HG03045 (cell line): Measurements from ENCODE around the gene ARHGAP4.

ENCODE experiments used
- ATAC-seq: cut with Tn5 transposase; IDR thresholded peaks from one replicate; pipeline ENCODE4 v1.9.1; 2021; ENCODE audit warnings: mild to moderate bottlenecking, moderate library complexity; ENCODE audit not compliant: unreplicated experiment

The ARHGAP4 gene

DNA sequence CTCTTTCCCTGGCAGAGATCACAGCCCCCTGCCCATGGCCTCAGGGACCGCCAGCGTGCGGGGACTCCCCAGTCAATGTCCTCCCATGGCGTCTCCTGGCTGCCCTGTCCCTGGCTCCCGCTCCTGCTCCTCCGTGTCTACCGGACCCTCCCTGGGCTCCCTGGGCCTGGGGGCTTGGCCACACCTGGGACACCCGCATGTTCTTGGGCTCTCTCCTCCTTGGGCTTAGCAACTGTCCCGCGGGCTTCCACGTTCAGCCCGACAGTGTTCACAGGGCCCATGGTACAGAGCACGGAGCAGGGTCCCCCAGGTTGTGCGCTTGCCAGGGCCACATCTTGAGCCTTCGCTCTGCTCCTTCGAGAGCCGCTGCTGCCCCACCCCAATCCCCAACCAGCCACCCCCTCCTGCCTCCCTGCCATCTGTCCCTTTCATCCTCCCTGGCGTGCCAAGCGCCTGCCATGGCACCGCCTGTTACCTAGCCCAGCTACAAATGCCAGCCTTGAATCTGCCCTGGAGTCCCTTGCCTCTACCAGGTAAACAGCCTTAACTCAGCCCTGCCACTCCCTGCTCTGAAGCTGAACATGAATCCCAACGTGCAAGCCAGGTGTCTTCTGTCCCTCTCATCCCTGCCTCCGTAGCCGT, 17.7 kb downstream of the ARHGAP4 start:
- no peak for ATAC-seq

DNA sequence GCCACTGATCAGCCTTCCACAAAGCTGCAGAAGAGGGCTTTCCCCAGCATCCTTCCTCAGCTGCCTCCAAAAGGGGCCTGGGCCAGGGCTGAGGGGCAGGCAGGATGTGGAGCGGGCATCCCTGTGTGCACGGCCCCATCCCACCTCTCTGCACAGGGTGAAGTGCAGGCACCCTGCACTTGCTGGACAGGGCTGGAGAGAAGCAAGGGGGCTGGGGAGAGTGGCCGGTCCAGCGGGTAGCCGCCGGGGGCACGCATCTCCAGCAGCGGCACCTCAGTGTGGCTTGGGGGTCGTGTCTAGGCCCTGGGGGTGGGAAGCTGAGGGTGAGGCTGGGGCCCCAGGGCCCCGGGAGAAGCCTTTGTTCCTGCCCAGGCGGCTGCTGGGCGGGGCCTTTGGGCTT, 18.6 kb downstream of the ARHGAP4 start:
- no peak for ATAC-seq

DNA sequence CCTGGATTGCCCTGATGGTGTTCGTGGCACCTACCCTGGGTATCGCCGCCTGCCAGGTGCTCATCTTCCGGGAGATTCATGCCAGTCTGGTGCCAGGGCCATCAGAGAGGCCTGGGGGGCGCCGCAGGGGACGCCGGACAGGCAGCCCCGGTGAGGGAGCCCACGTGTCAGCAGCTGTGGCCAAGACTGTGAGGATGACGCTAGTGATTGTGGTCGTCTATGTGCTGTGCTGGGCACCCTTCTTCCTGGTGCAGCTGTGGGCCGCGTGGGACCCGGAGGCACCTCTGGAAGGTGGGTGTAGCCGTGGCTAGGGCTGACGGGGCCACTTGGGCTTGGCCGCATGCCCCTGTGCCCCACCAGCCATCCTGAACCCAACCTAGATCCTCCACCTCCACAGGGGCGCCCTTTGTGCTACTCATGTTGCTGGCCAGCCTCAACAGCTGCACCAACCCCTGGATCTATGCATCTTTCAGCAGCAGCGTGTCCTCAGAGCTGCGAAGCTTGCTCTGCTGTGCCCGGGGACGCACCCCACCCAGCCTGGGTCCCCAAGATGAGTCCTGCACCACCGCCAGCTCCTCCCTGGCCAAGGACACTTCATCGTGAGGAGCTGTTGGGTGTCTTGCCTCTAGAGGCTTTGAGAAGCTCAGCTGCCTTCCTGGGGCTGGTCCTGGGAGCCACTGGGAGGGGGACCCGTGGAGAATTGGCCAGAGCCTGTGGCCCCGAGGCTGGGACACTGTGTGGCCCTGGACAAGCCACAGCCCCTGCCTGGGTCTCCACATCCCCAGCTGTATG, 19.7 kb downstream of the ARHGAP4 start:
- no peak for ATAC-seq

DNA sequence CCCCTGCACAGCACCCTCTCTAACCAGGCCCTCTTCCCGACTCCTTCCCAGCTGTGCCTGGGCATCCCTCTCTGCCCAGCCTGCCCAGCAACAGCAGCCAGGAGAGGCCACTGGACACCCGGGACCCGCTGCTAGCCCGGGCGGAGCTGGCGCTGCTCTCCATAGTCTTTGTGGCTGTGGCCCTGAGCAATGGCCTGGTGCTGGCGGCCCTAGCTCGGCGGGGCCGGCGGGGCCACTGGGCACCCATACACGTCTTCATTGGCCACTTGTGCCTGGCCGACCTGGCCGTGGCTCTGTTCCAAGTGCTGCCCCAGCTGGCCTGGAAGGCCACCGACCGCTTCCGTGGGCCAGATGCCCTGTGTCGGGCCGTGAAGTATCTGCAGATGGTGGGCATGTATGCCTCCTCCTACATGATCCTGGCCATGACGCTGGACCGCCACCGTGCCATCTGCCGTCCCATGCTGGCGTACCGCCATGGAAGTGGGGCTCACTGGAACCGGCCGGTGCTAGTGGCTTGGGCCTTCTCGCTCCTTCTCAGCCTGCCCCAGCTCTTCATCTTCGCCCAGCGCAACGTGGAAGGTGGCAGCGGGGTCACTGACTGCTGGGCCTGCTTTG, 20.5 kb downstream of the ARHGAP4 start:
- ATAC-seq: no peak

DNA sequence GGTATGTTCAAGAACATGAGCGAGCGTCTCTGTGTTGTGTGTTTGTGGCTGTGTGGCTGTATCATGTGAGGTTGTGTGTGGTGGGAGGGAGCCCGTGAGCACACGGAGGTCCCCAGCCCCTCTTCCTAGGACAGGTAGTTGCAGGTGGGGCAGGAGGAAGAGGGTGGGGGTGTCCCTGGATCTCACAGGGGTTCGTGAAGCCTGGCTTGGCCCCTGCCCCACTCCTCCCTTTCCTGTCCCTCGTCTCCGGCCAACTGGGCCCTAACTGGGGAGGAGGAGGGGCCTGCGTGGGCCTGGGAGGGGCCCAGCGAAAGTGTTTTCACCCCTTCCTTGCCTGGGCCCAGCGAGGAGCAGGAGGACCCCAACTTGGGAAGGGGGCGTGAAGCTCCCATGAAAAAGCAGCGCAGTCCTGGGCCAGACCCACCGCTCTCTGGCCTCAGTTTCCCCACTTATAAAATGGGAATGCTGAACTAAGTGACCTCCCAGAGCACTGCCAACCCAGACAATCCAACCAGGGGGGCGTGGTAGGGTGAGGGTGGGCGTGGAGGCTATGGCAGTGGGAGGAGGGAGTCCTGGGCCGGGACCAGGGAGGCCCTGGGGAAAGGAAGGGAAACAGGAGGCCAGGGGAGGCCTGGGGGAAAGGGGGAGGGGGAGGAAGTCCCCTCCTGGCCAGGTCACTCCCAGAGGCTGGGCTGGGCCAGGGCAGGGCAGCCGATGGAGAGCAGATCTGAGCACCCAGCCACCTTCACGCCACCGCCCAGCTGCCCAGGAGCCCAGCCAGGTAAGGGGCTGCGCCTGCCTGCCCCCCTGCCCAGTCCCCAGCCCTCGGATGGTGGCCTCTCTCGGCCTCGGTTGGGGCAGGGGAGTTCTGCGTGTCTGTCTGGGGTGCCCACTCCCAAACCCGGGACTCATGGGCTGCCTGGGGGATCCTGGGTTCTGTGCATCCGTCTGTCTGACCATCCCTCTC, 21.8 kb downstream of the ARHGAP4 start, which contains the start of gene AVPR2:
TSS of gene AVPR2 (plus strand) at position 683 of the 967 bp plus-strand sequence. CDS start 473 bp downstream, outside the sequence.
- no peak for ATAC-seq

DNA sequence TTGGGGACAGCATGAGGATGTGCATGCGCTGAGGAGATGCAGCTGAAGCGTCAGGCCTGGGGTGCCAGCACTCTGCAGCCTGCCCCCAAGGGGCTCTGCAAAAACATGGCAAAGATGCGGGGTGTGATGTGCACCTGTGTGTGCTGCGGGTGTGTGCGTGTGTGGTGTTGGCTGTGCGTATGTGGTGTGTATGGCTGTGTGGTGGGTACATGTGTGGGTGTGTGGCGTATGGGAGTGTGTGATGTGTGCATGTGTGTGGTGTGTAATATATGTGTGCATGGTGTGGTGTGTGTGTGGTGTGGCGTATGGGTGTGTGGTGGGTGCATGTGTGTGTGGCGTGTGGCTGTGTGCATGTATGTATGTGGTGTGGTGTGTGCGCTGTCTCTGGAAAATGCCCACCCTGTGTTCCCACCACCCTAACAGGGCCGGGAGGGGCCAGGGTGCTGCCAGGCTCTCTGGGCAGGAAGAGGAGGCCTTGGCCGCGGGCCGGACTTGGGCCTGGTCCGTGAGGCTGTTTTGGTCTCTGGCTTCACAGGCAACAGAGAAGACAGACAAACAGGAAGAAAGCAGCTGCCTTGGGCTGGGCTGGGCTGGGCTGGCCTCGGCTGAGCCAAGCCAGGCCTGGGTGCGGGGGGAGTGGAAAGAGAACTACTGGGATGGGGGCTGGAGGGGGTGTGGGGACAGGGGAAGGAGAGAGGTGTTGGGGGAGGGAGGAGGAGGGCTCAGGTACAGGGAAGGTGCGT, 22.7 kb downstream of the ARHGAP4 start:
- no peak for ATAC-seq

DNA sequence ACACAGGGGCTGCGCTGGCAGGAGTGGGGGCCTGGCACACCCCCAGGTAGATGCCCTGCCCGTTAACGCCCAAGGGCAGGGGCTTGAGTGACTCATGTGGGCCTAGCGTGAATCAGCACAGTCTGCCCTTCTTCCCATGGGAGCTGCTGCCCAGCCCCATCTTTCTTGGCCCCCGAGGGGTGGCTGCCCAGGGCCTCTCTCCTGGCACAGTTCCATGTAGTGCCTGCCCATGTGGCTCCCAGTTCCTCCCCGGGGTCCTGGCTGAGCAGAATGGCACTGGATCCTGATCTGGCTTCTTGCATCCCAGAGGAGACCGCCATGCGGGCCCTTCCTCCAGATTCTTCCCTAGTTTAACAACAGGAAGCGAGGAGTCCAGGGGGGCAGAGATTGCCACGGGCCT, 23.7 kb downstream of the ARHGAP4 start:
- no peak for ATAC-seq

DNA sequence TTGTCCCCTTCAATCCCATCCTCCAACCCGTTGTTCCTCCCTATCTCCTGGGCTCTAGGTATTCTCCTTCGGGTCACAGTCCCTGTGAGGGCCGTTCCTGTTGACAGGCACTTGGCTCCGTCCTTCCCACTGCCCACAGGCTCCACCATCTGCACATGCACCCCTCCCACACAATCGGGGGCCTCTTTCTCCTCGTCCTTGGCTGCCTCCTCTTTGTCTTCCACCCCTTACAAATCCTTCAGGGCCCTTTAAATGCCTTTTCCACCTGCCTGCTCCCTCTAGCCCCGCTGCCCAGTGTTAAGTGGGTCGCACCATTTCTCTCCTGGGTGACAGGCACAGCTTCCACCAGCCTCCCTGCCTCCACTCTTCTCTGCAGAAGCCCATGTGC, 24.3 kb downstream of the ARHGAP4 start:
- ATAC-seq: no peak

DNA sequence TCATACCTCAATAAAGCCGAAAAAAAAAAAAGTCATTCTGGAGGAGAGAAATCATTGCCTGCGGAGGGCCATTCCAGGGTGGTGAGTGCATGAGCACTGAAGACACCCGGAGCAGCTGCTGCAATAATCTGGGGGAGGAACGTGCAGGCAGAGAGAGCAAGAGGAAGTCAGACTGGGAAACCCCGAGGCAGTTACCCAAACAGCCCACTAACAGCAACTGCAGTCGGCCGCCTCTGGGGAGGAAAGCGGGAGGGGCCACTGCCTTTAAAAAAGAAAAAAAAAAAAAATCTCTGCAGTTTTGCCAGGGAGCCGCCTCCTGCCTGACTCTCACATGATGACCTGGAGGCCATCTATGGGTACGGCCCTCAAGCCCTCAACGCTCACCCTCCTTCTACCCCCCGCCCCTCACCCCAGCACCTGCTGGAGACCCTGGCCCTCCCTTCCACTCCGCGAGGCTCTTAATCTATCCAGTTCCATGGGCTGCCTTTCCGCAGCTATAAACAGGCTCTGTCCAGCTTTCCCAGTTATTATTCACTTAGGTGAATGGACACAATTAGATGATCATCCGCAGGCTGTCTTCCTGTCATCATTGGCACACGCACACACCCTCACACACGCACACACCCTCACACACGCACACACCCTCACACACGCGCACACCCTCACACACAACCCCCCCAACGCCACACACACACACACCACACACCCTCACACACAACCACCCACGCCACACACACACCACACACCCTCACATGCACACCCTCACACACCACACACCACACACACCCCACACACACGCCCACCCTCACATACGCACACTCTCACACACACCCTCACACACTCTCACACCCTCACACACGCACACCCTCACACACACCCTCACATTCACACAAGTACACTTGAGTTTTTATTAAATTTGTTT, 25.0 kb downstream of the ARHGAP4 start:
- peak; percentile 88 for ATAC-seq

DNA sequence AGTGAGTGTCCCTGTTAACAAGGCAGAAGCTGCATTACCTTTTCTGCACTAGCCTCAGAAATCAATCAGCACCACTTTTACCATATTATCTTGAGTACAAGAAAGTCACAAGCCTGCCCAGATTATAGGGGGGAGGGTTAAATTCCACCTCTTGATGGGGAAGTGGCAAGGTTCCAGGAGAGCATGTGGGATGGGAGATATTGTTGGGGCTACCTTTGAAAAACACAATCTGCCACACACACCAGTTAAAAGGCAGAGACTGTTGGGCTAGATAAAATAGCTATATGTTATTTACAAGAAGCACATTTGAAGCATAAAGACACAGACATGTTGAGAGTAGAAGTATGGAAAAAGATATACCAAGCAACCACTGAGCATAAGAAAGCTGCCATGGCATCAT, 28.2 kb downstream of the ARHGAP4 start:
- ATAC-seq: no peak

DNA sequence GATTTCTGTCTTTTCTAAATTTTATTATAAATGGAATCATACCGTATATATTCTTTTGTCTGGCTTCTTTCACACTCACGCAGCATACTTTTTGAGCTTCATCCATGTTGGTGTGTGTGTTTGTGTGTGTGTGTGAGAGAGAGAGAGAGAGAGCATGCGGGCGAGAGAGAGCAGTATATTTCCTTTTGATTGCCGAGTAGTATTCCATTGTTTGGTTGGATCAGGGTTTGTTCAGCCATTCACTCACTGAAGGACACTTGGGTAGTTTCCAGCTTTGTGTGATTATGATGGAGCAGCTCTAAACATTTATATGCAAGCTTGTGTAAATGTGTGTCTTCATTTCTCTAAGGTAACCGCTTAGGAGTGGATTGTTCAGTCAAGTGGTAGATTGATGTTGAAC, 36.9 kb downstream of the ARHGAP4 start:
- ATAC-seq: no peak

DNA sequence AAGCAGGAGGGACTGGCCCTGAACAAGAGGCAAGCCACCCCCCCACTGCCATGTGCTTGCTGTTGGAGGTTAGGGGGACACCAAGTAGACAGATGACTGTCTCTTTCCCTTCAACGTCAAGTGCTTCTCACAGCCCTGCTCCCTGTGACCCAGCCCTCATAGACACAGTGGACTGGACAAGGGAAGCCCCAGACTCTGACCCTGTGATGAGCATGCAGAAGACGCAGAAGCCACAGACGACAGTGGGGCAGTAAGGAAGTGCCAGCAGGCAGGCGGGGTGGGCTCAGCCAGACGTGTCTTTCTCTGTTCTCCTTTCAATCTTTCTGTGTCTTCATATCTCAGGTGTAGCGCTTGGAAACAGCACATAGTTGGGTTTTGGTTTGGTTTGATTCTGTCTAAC, 37.7 kb downstream of the ARHGAP4 start:
- no peak for ATAC-seq

DNA sequence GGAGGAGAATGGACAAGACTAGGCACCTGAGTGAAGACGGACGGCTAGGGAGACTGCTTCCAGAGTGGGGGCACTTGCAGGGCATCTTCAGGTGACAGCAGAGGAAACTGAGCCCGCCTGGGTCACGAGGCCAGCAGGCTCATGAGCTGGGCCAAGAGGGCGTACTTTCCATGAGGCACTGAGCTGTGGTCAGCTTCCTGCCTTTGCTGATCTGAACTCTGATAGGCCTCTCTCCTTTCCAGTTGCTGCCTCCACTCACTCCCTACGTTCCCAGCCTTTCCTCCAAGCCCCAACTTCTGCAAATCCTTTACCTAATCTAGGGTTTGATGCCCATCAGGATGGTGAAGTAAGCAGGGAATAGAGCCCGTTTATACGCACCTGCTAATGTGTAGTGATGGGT, 38.7 kb downstream of the ARHGAP4 start:
- no peak for ATAC-seq

DNA sequence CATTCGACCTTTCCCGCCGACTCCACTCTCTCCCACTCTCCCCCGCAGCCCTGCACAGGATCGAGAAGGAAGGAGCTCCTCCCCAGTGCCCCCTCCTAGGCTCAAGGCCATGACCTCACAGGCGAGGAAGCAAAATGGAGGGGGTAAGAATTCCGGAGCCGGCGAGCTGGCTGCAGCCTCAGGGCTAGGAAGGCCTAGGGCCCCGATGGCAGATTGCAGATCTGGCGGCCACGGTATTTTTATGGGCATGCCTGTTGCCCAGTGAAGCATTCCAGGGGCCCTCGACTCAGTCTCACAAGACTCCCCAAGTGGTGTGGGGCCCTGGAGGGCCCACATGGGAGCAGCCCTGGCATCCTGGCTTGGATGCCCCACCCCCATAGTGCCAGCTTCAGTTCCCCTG, 39.1 kb downstream of the ARHGAP4 start:
- ATAC-seq: no peak

DNA sequence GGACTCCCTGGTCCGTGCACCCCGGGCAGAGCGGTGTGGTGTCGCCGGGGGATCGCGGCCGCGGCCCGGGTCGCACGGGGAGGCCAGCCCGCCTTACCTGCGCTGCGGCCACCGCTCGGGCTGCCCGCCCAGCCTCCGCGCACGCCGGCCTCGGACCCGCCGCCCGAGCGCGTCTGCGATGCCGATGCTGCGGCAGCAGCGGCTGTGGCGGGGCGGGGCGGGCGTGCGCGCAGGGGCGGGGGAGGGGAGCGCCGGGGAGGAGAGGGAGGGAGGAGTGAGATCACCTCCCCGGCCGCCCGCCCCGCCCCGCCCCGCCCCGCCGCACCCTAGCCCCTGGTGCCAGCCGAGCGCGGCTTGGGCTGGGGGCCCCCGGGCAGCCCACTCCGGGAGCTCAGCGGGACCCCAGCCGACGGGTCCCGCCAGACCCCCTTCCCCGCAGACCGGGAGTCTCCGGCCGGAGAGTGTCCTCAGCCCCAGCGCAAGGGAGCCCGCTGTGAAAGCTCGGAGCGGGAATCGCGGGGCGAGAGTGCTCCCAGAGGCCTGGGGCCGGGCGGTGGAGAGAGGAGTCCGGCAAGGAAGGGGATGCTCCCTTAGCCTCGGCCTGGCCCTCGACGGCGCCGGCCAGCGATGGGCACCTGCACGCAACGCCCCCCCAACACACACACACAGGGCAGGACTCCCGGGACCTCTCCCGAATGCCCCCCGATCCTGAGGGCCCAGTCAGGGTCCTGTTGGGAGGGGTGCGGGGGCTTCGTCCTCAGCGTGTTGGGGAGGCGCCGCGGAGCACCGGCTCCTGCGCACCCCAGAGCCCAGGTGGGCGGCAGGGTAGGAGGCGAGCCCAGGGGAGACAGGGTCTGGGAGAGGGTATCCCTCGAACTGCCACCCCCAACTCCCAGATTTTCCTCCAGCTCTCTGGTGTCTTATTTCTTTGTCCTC, 39.8 kb downstream of the ARHGAP4 start, which contains the start of gene L1CAM:
TSS of gene L1CAM (minus strand) at position 206 of the 936 bp plus-strand sequence. CDS start 10,337 bp downstream, outside the sequence.
- no peak for ATAC-seq

DNA sequence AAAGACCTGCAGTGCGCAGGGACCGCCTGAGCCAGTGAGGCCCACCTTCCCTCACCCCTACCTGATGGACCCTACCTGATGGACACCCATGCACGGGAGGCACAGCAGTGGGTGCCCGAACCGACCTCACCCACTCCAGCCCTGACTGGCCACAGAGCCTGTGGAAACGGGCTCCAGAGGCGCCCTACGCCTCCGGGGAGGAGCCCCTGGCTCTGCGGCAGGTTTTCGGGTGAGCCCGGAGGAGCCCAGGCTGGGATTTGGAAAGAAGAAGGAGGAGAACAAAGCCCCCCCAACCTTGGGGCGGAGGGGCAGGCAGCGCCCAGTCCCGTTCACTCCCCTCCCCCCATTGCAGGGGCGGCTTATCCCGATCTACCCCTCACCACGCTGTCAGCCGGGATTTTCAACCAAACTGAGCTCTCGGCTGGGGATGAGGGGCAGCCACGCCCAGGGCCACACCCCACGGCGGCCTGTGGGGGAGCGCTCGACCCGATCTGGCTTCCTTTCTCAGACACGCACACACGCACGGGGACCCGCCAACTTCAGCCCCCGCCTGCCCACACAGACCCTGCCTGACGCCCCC, 40.8 kb downstream of the ARHGAP4 start:
- no peak for ATAC-seq

DNA sequence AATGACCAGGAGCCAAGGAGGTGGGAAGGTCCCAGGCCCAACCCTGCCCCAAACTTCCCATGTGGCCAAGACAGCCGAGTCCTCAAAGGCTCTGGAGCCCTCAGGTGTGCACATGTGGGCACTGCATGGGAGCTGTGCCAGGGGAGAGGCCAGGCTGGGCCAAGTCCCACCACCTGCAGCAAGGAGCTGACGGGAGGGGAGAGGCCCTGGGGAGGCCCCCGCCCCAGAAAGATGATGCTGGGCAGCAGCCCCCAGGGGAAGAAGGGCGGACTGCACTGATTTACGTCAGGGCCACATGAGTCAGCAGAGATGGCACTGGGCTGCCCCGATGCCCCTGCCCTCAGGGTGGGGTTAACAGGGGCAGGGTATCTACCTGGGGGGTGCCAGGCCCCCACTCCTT, 41.5 kb downstream of the ARHGAP4 start:
- no peak for ATAC-seq

DNA sequence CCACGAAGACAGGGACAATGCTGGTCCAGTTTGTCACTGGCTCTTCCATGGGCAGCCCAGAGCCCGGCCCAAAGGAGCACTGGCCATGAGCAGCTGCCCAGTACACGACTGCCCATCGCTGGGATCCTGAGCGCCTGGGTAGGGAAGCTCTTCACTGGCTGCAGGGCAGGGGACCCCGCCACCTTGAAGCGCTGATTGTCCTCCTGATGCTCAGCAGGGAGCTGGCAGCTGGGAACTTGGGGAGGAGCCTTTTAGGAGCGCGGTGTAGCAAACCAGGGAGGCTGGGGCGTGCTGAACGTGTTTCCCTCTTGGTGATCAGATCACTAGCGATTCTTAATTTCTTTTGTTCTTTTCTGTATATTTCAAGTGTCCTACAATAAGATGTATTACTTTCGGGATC, 41.9 kb downstream of the ARHGAP4 start:
- no peak for ATAC-seq
